Thoracic aorta (tissue), 2 donors: ENCODE results near the gene AKIRIN2. TPM values are rescaled to one million over a fixed set of nuclear protein-coding genes. Genes with fewer than 3 reads are reported as not detected.
"Not testable (repeated sequence)": the region's sequence is repeated elsewhere in the genome, so short reads cannot be mapped to it uniquely, and the experiment has no call there.

Experiments used
- ATAC-seq: fragments of 150-250 bp; one replicate; pipeline ENCODE4 v1.8.0; 2017; ENCODE audit warnings: low read depth; ENCODE audit not compliant: insufficient number of reproducible peaks, low FRiP score
- DNase-seq: peaks from one replicate; pipeline ENCODE4 v3.0.0-alpha.2; 2020; ENCODE audit warnings: low spot score
- H3K27ac ChIP-seq, 2 donors: fragments of 200-600 bp; sonication (generic); 1 replicate in 1 of 2; 2 replicates in 1 of 2; pipeline ENCODE4 v1.5.1; 2016; ENCODE audit warnings: mild to moderate bottlenecking in 2 of 2, moderate library complexity in 2 of 2
- H3K27me3 ChIP-seq: fragments of 200-600 bp; sonication (generic); replicated peaks from 2 replicates; pipeline ENCODE4 v1.6.0; 2016; ENCODE audit warnings: mild to moderate bottlenecking; ENCODE audit not compliant: insufficient read depth
- H3K36me3 ChIP-seq: fragments of 200-600 bp; sonication (generic); one replicate; pipeline ENCODE4 v1.5.1; 2016
- H3K4me1 ChIP-seq, 2 donors: fragments of 200-600 bp; sonication (generic); 1 replicate in 1 of 2; 2 replicates in 1 of 2; pipeline versions ENCODE4 v1.5.1 to v1.6.0; 2016; ENCODE audit warnings: low read depth in 2 of 2, mild to moderate bottlenecking in 1 of 2; ENCODE audit not compliant: control insufficient read depth in 1 of 2
- H3K4me3 ChIP-seq: fragments of 200-600 bp; sonication (generic); 2 replicates; pipeline ENCODE4 v1.5.1; 2016; ENCODE audit warnings: mild to moderate bottlenecking
- H3K9me3 ChIP-seq: fragments of 200-600 bp; sonication (generic); 2 replicates; pipeline ENCODE4 v1.5.1; 2016
- CTCF ChIP-seq: fragments of 200-600 bp; sonication (generic); IDR thresholded peaks from one replicate; pipeline ENCODE4 v1.5.1; 2019; ENCODE audit warnings: antibody characterized with exemption
- total RNA-seq, 2 donors: library from RNA; depleted of rRNA; stranded (reverse); fragments of >200 nt; gene quantifications; one replicate each; pipeline versions ENCODE4 v1.1.0 to v1.2.3, GENCODE V29; 2016

AKIRIN2 gene
- total RNA-seq, 2 donors from 2014 or later = 30.5 to 38.7 TPM

DNA sequence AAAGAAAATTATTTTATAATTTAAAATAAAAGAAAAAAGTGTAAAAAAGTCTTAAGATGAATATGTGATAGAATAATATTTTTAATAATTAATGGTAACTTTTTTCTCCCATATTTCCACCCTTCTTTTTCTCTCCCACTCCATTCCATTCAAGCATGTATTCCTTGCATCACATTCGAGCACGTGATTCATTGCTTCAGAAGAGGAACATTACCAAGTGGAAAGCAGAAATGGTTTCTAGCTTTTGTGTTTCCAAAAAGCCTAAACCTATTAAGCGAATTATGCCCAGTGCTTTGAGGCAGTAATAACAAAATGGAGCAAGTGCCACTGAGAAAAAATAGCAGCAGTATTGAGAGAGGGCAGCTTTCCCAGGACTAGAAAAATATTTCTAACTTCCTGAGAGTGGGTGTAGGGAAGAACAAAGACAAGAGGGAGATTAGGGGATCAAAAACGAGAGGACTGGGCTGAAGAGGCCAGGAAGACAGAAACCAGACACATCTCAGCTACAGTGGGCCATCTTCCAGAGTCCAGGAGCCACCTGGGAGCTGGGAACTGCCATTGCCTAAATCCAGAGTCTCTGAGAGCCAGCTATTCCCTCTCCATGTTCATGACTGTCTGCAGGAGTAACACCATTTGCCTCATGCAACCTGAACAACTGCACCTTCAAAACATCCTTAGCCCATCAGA is 15.0 kb upstream of the AKIRIN2 start:
- no peaks in the 10 kb centered on the region for H3K27me3 ChIP-seq
- no peak overlapping the region for H3K4me3 ChIP-seq
- peaks cover 3 to 6% of the 10 kb centered on the region in 2 donors for H3K4me1 ChIP-seq
- no peak for TF ChIP-seq CTCF
- H3K27ac ChIP-seq = peak overlapping the region; percentile 19 to 36
- ATAC-seq (no peak), DNase-seq (no peak)
- no peaks in the 10 kb centered on the region for H3K9me3 ChIP-seq
- no peaks in the 10 kb centered on the region for H3K36me3 ChIP-seq

DNA sequence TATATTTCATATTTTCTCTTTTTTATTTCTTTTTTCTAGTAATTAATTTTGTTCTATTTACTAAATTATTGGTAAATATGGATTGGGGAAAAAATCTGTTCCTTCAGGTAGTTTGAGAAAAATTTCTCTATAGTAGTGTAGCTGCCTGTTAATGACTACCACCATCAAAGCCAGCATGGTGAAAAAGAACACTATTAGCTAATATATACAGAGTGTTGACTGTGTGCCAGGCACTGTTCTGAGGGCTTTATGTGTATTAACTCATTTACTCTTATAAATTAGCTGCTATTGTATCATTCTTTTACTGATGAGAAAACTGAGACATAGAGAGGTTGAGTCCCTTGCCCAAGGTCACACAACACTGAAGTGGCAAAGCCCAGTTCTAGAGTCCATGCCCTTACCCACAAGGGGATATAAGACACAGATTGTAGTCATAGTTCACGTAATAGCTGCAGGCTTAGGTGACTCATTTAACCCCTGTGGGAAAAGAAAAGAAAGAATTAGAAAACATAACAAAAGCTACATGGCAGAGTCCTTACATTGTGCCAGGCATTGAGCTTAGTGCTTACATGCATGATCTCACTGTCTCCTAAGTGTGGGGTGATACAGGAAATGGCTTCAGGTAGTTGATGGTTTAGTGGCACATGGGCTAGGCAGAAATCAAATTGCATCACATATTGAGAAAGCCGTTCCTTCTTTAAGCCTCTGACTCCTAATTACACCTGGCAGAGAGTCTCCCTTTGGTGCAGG is 12.2 kb upstream of the AKIRIN2 start:
- Histone ChIP-seq H3K27ac (no peak overlapping the region), H3K27me3 (no peaks in the 10 kb centered on the region), H3K4me1 (peaks cover 3 to 6% of the 10 kb centered on the region in 2 donors), H3K36me3 (no peaks in the 10 kb centered on the region), H3K4me3 (no peak overlapping the region), H3K9me3 (no peaks in the 10 kb centered on the region)
- DNase-seq (no peak), ATAC-seq (no peak)
- no peak for TF ChIP-seq CTCF

DNA sequence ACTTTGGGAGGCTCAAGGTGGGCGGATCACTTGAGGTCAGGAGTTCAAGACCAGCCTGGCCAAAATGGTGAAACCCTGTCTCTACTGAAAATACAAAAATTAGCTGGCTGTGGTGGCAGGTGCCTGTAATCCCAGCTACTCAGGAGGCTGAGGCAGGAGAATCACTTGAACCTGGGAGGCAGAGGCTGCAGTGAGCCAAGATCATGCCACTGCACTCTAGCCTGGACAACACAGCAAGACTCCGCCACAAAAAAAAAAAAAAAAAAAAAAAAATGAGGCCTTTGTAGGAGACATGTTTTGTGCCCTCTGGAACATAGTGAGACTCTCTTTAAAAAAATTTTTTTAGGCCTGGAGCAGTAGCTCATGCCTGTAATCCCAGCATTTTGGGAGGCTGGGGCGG is 10.7 kb upstream of the AKIRIN2 start:
- DNase-seq, ATAC-seq, H3K4me1 ChIP-seq, H3K27me3 ChIP-seq, H3K4me3 ChIP-seq, H3K9me3 ChIP-seq, H3K36me3 ChIP-seq, H3K27ac ChIP-seq: not testable (repeated sequence)

GRCh38 chr6:87710090-87710489 is 8.1 kb upstream of the AKIRIN2 start:
- DNase-seq = no peak
- H3K9me3 ChIP-seq = no peaks in the 10 kb centered on the region
- H3K4me3 ChIP-seq = no peak overlapping the region
- ATAC-seq = no peak
- H3K27ac ChIP-seq = no peak overlapping the region
- H3K4me1 ChIP-seq = no peaks in the 10 kb centered on the region
- no peak for TF ChIP-seq CTCF
- no peaks in the 10 kb centered on the region for H3K36me3 ChIP-seq
- no peaks in the 10 kb centered on the region for H3K27me3 ChIP-seq

DNA sequence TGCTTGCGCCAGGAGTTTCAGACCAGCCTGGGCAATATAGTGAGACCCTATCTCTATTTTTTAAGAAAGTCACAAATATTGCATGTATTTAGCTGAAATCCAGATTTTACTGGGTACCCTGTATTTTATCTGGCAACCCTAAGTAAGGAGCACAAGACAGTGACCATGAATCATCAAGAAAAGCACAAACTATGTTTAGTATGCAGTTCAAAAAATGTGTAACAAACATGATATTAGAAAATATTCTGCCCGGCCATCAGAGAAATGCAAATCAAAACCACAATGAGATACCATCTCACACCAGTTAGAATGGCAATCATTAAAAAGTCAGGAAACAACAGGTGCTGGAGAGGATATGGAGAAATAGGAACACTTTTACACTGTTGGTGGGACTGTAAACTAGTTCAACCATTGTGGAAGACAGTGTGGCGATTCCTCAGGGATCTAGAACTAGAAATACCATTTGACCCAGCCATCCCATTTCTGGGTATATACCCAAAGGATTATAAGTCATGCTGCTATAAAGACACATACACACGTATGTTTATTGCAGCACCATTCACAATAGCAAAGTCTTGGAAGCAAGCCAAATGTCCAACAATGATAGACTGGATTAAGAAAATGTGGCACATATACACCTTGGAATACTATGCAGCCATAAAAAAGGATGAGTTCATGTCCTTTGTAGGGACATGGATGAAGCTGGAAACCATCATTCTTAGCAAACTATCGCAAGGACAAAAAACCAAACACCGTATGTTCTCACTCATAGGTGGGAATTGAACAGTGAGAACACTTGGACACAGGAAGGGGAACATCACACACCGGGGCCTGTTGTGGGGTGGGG is 6.8 kb upstream of the AKIRIN2 start:
- not testable (repeated sequence) for H3K27me3 ChIP-seq, H3K27ac ChIP-seq, DNase-seq, ATAC-seq, H3K4me1 ChIP-seq, H3K9me3 ChIP-seq, H3K4me3 ChIP-seq, H3K36me3 ChIP-seq
